Left lung (tissue), 10 donors: ENCODE results near the gene SGK2. TPM values are rescaled to one million over a fixed set of nuclear protein-coding genes. Genes with fewer than 3 reads are reported as not detected.
A peak's percentile ranks its signal among the peaks of the same experiment; 100 is the strongest.

Experiments
- ATAC-seq: fragments of 200-7000 bp; cut with Tn5 transposase; one replicate; pipeline ENCODE4 v1.9.1; 2020; ENCODE audit warnings: moderate library complexity
- DNase-seq, 4 donors: peaks; one replicate each; pipeline ENCODE4 v3.0.0-alpha.2; 2013 to 2020
- H3K27ac ChIP-seq, 2 donors: fragments of 200-600 bp; sonication (generic) in 1 of 2; one replicate each; pipeline versions ENCODE4 v1.5.0 to v1.8.0; 2020 to 2021
- H3K27me3 ChIP-seq, 2 donors: fragments of 200-600 bp; sonication (generic) in 1 of 2; one replicate each; pipeline versions ENCODE4 v1.5.0 to v1.8.0; 2020 to 2021
- H3K36me3 ChIP-seq, 2 donors: fragments of 200-600 bp; sonication (generic) in 1 of 2; one replicate each; pipeline versions ENCODE4 v1.5.0 to v1.8.0; 2020 to 2021
- H3K4me1 ChIP-seq, 2 donors: fragments of 200-600 bp; one replicate each; pipeline ENCODE4 v1.8.0; 2021
- H3K4me3 ChIP-seq, 2 donors: fragments of 200-600 bp; sonication (generic) in 1 of 2; one replicate each; pipeline versions ENCODE4 v1.5.0 to v1.8.0; 2020 to 2021; ENCODE audit warnings: mild to moderate bottlenecking in 1 of 2
- H3K9me3 ChIP-seq, 2 donors: fragments of 200-600 bp; sonication (generic) in 1 of 2; one replicate each; pipeline versions ENCODE4 v1.5.0 to v1.8.0; 2020 to 2021
- intact Hi-C, 2 donors: fragments of 100-400 bp; cut with DNase I; formaldehyde crosslinking; loops; one replicate each; pipeline versions ENCODE4 v1.11.2 to v1.14.2; 2022
- polyA plus RNA-seq, 6 donors: library from polyadenylated mRNA; unstranded; fragments of 120-200 nt; gene quantifications; one replicate each; pipeline ENCODE4 v1.2.1, GENCODE V29; 2013; ENCODE audit not compliant: insufficient read length in 6 of 6
- total RNA-seq, 2 donors: library from RNA; stranded (reverse); fragmentation: NEBNext Ultra II Directional; extraction: Animal tissue kit (Norgen Biotek cat#: 25700); gene quantifications; one replicate each; pipeline ENCODE4 v1.2.1, GENCODE V29; 2021
- TF ChIP-seq, protein P1 (sequence below), 2 donors: fragments of 200-600 bp; sonication (generic) in 1 of 2; IDR thresholded peaks; one replicate each; pipeline versions ENCODE4 v1.5.0 to v1.8.0; 2021; ENCODE audit warnings: antibody characterized with exemption in 2 of 2
- donor health status: DM: no; HTN: yes; CAD: no.
- donor health status: DM: no; HTN: no; CAD: no.

SGK2 gene
- total and polyA plus RNA-seq, 8 donors = 0.39 to 13.2 (median 10.4) TPM

DNA sequence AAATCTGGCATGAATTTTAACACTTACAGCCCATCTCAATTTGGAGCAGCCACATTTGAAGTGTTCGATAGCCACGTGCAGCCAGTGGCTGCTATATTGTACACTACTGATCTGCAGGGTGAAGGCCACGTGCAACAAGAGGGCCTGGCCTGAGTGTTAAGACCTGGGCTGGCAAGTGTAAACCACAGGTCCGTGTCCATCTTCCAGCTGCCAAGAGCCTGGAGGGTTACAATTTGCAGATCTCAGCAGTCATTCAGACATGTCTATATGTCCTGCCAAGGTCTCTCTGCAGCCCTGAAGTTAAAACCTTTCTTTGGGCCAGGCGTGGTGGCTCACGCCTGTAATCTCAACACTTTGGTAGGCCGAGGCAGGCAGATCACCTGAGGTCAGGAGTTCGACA lies 14.1 kb downstream of the SGK2 start:
- intact Hi-C loops = no loop called here
- TF ChIP-seq, protein P1, sequence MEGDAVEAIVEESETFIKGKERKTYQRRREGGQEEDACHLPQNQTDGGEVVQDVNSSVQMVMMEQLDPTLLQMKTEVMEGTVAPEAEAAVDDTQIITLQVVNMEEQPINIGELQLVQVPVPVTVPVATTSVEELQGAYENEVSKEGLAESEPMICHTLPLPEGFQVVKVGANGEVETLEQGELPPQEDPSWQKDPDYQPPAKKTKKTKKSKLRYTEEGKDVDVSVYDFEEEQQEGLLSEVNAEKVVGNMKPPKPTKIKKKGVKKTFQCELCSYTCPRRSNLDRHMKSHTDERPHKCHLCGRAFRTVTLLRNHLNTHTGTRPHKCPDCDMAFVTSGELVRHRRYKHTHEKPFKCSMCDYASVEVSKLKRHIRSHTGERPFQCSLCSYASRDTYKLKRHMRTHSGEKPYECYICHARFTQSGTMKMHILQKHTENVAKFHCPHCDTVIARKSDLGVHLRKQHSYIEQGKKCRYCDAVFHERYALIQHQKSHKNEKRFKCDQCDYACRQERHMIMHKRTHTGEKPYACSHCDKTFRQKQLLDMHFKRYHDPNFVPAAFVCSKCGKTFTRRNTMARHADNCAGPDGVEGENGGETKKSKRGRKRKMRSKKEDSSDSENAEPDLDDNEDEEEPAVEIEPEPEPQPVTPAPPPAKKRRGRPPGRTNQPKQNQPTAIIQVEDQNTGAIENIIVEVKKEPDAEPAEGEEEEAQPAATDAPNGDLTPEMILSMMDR (IDR thresholded peaks at IDR 0.05) = no peak

DNA sequence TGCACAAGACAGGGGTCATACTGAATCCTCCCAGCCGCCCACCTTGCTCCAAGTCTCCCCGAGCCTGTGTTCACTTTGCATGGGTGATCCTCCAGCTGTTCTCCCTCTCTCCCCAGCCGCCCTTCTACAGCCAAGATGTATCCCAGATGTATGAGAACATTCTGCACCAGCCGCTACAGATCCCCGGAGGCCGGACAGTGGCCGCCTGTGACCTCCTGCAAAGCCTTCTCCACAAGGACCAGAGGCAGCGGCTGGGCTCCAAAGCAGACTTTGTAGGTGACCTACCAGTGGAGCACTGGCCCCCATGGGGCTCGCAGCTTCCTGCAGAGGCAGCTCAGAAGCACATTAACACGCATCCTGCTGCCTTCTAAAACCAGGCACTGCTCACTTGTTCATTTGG lies 17.3 kb downstream of the SGK2 start:
- H3K4me3 ChIP-seq = no peak overlapping the region
- H3K4me1 ChIP-seq = no peaks in the 10 kb centered on the region
- TF ChIP-seq, protein P1 (IDR thresholded peaks at IDR 0.05) = no peak
- no peak overlapping the region for H3K27ac ChIP-seq
- intact Hi-C loops = no loop called here
- DNase-seq (no peak), ATAC-seq (no peak)
- H3K9me3 ChIP-seq = no peaks in the 10 kb centered on the region
- no peaks in the 10 kb centered on the region for H3K27me3 ChIP-seq
- no peaks in the 10 kb centered on the region for H3K36me3 ChIP-seq

More for the DNA sequence above, 14.1 kb downstream of the SGK2 start:
- Histone ChIP-seq H3K36me3 (no peaks in the 10 kb centered on the region), H3K27me3 (no peaks in the 10 kb centered on the region), H3K27ac (no peak overlapping the region), H3K4me1 (no peaks in the 10 kb centered on the region), H3K4me3 (no peak overlapping the region), H3K9me3 (no peaks in the 10 kb centered on the region)
- ATAC-seq (no peak), DNase-seq (no peak)

DNA sequence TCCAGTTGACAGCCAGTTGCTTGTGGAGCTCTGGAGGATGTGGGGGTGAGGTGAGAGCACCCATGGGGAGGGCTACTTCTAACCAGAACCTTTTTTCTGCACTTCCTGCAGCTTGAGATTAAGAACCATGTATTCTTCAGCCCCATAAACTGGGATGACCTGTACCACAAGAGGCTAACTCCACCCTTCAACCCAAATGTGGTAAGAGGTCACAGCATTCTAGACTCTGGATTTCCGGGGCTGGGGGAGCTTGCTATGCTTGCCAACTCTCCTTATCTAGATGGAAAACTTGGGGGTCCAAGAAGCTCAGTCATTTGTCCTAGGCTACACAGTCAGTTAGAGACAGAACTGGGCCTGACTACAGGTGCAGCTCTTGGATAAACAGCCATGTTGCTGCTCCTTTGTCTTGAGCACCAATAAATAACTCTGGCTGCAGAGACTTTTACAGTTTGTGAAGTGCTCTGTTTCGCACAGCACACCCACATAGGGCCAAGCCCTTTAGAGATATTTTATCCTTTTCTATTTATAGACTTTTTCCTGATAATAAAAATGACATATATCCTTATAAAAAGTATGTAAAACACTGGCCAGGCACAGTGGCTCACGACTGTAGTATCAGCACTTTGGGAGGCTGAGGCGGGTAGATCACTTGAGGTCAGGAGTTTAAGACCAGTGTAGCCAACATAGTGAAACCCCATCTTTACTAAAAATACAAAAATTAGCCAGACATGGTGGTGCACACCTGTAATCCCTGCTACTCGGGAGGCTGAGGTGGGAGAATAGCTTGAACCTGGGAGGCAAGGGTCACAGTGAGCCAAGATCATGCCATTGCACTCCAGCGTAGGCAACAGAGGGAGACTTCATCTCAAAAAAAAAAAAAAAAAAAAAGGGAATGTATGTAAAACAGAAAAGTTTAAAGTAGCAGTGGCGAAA lies 21.3 kb downstream of the SGK2 start:
- ATAC-seq (no peak), DNase-seq (no peak)
- Histone ChIP-seq H3K36me3 (no peaks in the 10 kb centered on the region), H3K27me3 (no peaks in the 10 kb centered on the region), H3K27ac (no peak overlapping the region), H3K4me3 (no peak overlapping the region), H3K4me1 (peaks cover 2 to 11% of the 10 kb centered on the region in 2 donors), H3K9me3 (no peaks in the 10 kb centered on the region)
- TF ChIP-seq, protein P1 (IDR thresholded peaks at IDR 0.05) = no peak
- intact Hi-C loops = no loop called here

DNA sequence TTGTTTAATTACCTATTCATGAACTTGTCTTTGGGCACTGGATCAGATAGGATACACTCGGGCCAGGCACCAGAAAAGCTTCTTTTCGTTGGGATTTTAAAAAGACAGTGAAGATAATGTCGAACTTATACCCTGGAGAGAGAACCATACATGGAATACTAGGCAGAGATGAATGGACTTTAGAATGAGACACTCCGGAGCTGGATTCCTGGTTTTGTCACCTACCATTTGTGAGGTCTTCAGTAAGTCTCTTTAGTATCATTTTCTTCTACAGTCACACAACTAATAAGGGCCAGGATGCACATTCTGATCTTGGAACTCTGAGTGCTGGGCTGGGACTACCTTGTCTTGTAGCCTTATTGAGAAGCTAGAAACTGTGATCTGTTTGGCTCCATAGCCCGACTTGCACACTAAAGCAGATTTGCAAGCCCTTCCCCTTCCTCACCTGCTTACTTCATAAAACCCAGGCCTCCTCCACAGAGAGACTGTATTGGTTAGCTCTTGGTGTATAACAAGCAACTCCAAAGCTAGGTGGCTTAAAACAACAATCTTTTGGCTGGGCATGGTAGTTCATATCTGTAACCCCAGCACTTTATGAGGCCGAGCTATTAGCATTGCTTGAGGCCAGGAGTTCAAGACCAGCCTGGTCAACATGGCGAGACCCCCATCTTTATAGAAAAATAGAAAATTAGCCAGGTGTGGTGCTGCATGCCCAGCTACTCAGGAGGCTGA lies 24.5 kb downstream of the SGK2 start:
- intact Hi-C loops = no loop called here
- Histone ChIP-seq H3K27me3 (no peaks in the 10 kb centered on the region), H3K36me3 (no peaks in the 10 kb centered on the region), H3K27ac (no peak overlapping the region), H3K4me3 (no peak overlapping the region), H3K4me1 (peaks cover 4 to 11% of the 10 kb centered on the region in 2 donors), H3K9me3 (no peaks in the 10 kb centered on the region)
- ATAC-seq (no peak), DNase-seq (no peak)
- TF ChIP-seq, protein P1 (IDR thresholded peaks at IDR 0.05) = no peak

DNA sequence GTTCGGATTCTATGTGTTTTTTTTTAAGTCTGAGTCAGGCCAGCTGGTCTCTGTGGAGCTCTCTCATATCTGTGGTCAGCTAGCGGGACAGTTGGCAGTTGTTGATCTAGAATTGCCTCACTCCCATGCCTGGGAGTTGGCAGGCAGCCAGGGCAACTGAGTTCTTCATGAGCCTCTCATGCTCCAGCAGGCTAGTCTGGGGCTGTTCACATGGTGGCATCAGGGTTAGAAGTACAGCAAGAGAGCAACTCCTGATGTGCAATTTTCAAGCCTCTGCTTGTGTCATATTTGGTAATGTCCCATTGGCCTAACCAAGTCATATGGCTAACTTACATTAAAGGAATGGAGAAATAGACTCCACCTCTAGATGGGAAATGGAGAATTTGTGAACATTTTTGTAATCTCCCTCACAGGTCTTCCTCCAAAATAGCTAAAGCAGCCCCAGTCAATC lies 25.2 kb downstream of the SGK2 start:
- H3K4me1 ChIP-seq = peaks cover 4 to 11% of the 10 kb centered on the region in 2 donors
- no peak overlapping the region for H3K4me3 ChIP-seq
- H3K27ac ChIP-seq = peak overlapping the region in 1 of 2 donors; percentile 23
- no peaks in the 10 kb centered on the region for H3K9me3 ChIP-seq
- TF ChIP-seq, protein P1 (IDR thresholded peaks at IDR 0.05) = no peak
- DNase-seq (peak; percentile 58 to 87 (median 79)), ATAC-seq (peak; percentile 82)
- intact Hi-C loops = no loop called here
- no peaks in the 10 kb centered on the region for H3K27me3 ChIP-seq
- no peaks in the 10 kb centered on the region for H3K36me3 ChIP-seq
